D721Med (cell line): ENCODE results near the gene CLTB.

Source experiments
- DNase-seq: peaks from one replicate; pipeline ENCODE4 v3.0.0; 2011; ENCODE audit warnings: low spot score; ENCODE audit not compliant: insufficient read length
- FAIRE-seq: peaks from 2 replicates; lab custom pipeline; 2011; peaks lifted over from hg19 to GRCh38; lab: Jason Lieb, UNC
- CTCF ChIP-seq: IDR thresholded peaks from 2 replicates; pipeline ENCODE4 v1.5.1; 2012; ENCODE audit warnings: mild to moderate bottlenecking, control low read depth; ENCODE audit not compliant: insufficient read depth; ENCODE audit errors: missing control alignments

Gene CLTB

GRCh38 chr5:176392526-176392925, 23.8 kb downstream of the CLTB start:
- DNase-seq (no peak), FAIRE-seq (no peak)
- TF ChIP-seq CTCF, result no peak

GRCh38 chr5:176391999-176392398, 24.3 kb downstream of the CLTB start:
- DNase-seq, result no peak
- no peak for TF ChIP-seq CTCF
- no peak for FAIRE-seq

GRCh38 chr5:176391479-176391878, 24.9 kb downstream of the CLTB start:
- DNase-seq (no peak), FAIRE-seq (no peak)
- TF ChIP-seq CTCF, result no peak

GRCh38 chr5:176389135-176390123, 26.9 kb downstream of the CLTB start:
- FAIRE-seq, result no peak
- TF ChIP-seq CTCF, result no peak
- peak; percentile 90 for DNase-seq

GRCh38 chr5:176388444-176389134, 27.8 kb downstream of the CLTB start, which contains the start of the genes HIGD2A and NOP16:
HIGD2A (plus strand) TSS chr5:176388751; CDS start chr5:176388820, 69 bp downstream.
NOP16 (minus strand) TSS chr5:176388598; CDS start chr5:176388539, 59 bp downstream.
- FAIRE-seq, result peak; percentile 83
- DNase-seq, result peak; percentile 92
- no peak for TF ChIP-seq CTCF

GRCh38 chr5:176388003-176388443, 28.3 kb downstream of the CLTB start:
- DNase-seq (no peak), FAIRE-seq (no peak)
- no peak for TF ChIP-seq CTCF
